ENCODE data around the gene TBX1. TPM values are rescaled to one million over a fixed set of nuclear protein-coding genes. Genes with fewer than 3 reads are reported as not detected.

TBX1 gene
- total RNA-seq, 3 donors from 2014 or later (not counting 1 experiment from before 2014, with no cell fraction given) = 2.0 to 4.6 (median 3.2) TPM

GRCh38 chr22:19727310-19728150, 33.0 kb upstream of the TBX1 start:
- DNase-seq = no peak

GRCh38 chr22:19728271-19728670, 32.3 kb upstream of the TBX1 start:
- H3K27me3 ChIP-seq (ENCODE audit: control insufficient read depth, insufficient read depth, low read length) = peaks cover 11% of the 10 kb centered on the region
- Mint-ChIP-seq H3K4me3 (no peak overlapping the region), H3K27ac (no peak overlapping the region), H3K27me3 (ENCODE audit: low read depth in 2 of 2) (peaks cover 8 to 15% of the 10 kb centered on the region in 2 donors), H3K36me3 (no peaks in the 10 kb centered on the region), H3K4me1 (peaks cover 0 to 15% of the 10 kb centered on the region in 2 donors), H3K9me3 (no peaks in the 10 kb centered on the region)
- H3K4me1 ChIP-seq (ENCODE audit: control insufficient read depth, insufficient read depth, low read length) = peaks cover 20% of the 10 kb centered on the region
- intact Hi-C loops (cut with micrococcal nuclease) = no loop called here
- ATAC-seq = no peak
- H3K9me3 ChIP-seq (ENCODE audit: control insufficient read depth, insufficient read depth, low read length) = no peaks in the 10 kb centered on the region
- H3K36me3 ChIP-seq (ENCODE audit: control insufficient read depth, insufficient read depth, low read length) = no peaks in the 10 kb centered on the region
- TF ChIP-seq CTCF (IDR thresholded peaks at IDR 0.05) = no peak
- H3K4me3 ChIP-seq (ENCODE audit: low read length) = no peak overlapping the region
- DNase-seq = no peak
- 72% methylated on average over 6 of the region's 6 CpGs for WGBS (ENCODE audit: insufficient coverage)
- no peak overlapping the region for H3K27ac ChIP-seq (ENCODE audit: low read length)

More at GRCh38 chr22:19727310-19728150, 33.0 kb upstream of the TBX1 start:
- intact Hi-C loops (cut with micrococcal nuclease) = no loop called here
- H3K27ac Mint-ChIP-seq = no peak overlapping the region
- Histone ChIP-seq H3K27me3 (ENCODE audit: control insufficient read depth, insufficient read depth, low read length) (peaks cover 16% of the 10 kb centered on the region), H3K36me3 (ENCODE audit: control insufficient read depth, insufficient read depth, low read length) (no peaks in the 10 kb centered on the region), H3K4me1 (ENCODE audit: control insufficient read depth, insufficient read depth, low read length) (peaks cover 27% of the 10 kb centered on the region), H3K4me3 (ENCODE audit: low read length) (no peak overlapping the region), H3K27ac (ENCODE audit: low read length) (no peak overlapping the region), H3K9me3 (ENCODE audit: control insufficient read depth, insufficient read depth, low read length) (no peaks in the 10 kb centered on the region)
- TF ChIP-seq CTCF (IDR thresholded peaks at IDR 0.05) = no peak
- no peak for ATAC-seq
- no peaks in the 10 kb centered on the region for H3K36me3 Mint-ChIP-seq
- peaks cover 0 to 21% of the 10 kb centered on the region in 2 donors for H3K4me1 Mint-ChIP-seq
- no peak overlapping the region for H3K4me3 Mint-ChIP-seq
- H3K9me3 Mint-ChIP-seq = no peaks in the 10 kb centered on the region
- peaks cover 8 to 19% of the 10 kb centered on the region in 2 donors for H3K27me3 Mint-ChIP-seq (ENCODE audit: low read depth in 2 of 2)
- WGBS (ENCODE audit: insufficient coverage) = 81% methylated on average over 61 of the region's 61 CpGs

GRCh38 chr22:19728836-19729235, 31.7 kb upstream of the TBX1 start:
- no peaks in the 10 kb centered on the region for H3K36me3 ChIP-seq (ENCODE audit: control insufficient read depth, insufficient read depth, low read length)
- H3K4me1 Mint-ChIP-seq = peaks cover 0 to 11% of the 10 kb centered on the region in 2 donors
- H3K27ac ChIP-seq (ENCODE audit: low read length) = no peak overlapping the region
- no peak overlapping the region for H3K27ac Mint-ChIP-seq
- no peaks in the 10 kb centered on the region for H3K36me3 Mint-ChIP-seq
- TF ChIP-seq CTCF (IDR thresholded peaks at IDR 0.05) = no peak
- H3K9me3 Mint-ChIP-seq = no peaks in the 10 kb centered on the region
- H3K4me3 ChIP-seq (ENCODE audit: low read length) = no peak overlapping the region
- intact Hi-C loops (cut with micrococcal nuclease) = no loop called here
- H3K4me3 Mint-ChIP-seq = no peak overlapping the region
- peaks cover 8 to 15% of the 10 kb centered on the region in 2 donors for H3K27me3 Mint-ChIP-seq (ENCODE audit: low read depth in 2 of 2)
- H3K9me3 ChIP-seq (ENCODE audit: control insufficient read depth, insufficient read depth, low read length) = no peaks in the 10 kb centered on the region
- no peak for DNase-seq
- 56% methylated on average over 10 of the region's 10 CpGs for WGBS (ENCODE audit: insufficient coverage)
- ATAC-seq = no peak
- peaks cover 16% of the 10 kb centered on the region for H3K4me1 ChIP-seq (ENCODE audit: control insufficient read depth, insufficient read depth, low read length)
- peaks cover 9% of the 10 kb centered on the region for H3K27me3 ChIP-seq (ENCODE audit: control insufficient read depth, insufficient read depth, low read length)
